Mesothelial cell of epicardium (in vitro differentiated cells): ENCODE measurements around the gene LBHD2. TPM values are rescaled to one million over a fixed set of nuclear protein-coding genes. Genes with fewer than 3 reads are reported as not detected.

Experiments used
- DNase-seq, 2 experiments: peaks; one replicate each; pipeline ENCODE4 v3.0.0; 2021; ENCODE audit warnings: low spot score in 2 of 2; ENCODE audit not compliant: unreplicated experiment in 2 of 2
- H3K27ac Mint-ChIP-seq: 2 replicates; pipeline ENCODE4 v1.8.0; 2021; ENCODE audit warnings: mixed read lengths
- H3K27me3 Mint-ChIP-seq: 2 replicates; pipeline ENCODE4 v1.8.0; 2021; ENCODE audit warnings: low read depth, mixed read lengths
- H3K36me3 Mint-ChIP-seq: 2 replicates; pipeline ENCODE4 v1.8.0; 2021; ENCODE audit warnings: mixed read lengths
- H3K4me1 Mint-ChIP-seq: 2 replicates; pipeline ENCODE4 v1.8.0; 2021; ENCODE audit warnings: mixed read lengths
- H3K4me3 Mint-ChIP-seq: 2 replicates; pipeline ENCODE4 v1.8.0; 2021; ENCODE audit warnings: mild to moderate bottlenecking, moderate library complexity, mixed read lengths
- H3K9me3 Mint-ChIP-seq: 2 replicates; pipeline ENCODE4 v1.8.0; 2021; ENCODE audit warnings: mixed read lengths
- CTCF ChIP-seq: fragments of 200-600 bp; sonication (generic); IDR thresholded peaks from one replicate; pipeline ENCODE4 v1.5.0; 2021; ENCODE audit warnings: antibody characterized with exemption; ENCODE audit not compliant: unreplicated experiment
- total RNA-seq: library from RNA; stranded (reverse); gene quantifications from 3 replicates; pipeline ENCODE4 v1.2.1, GENCODE V29; 2021

LBHD2 gene
- total RNA-seq, 1 donor from 2014 or later: not detected

GRCh38 chr14:103122585-103122946 is 38.6 kb downstream of the LBHD2 start:
- Mint-ChIP-seq H3K27me3 (peaks cover 20% of the 10 kb centered on the region), H3K4me1 (peaks cover 24% of the 10 kb centered on the region), H3K9me3 (no peaks in the 10 kb centered on the region), H3K36me3 (no peaks in the 10 kb centered on the region), H3K27ac (peak overlapping the region; percentile 94), H3K4me3 (peak overlapping the region; percentile 57)
- no peak for TF ChIP-seq CTCF
- DNase-seq: no peak

- no peak for TF ChIP-seq CTCF
- Mint-ChIP-seq H3K4me1 (peaks cover 26% of the 10 kb centered on the region), H3K27ac (peak within 1 kb of the TSS; percentile 94), H3K4me3 (peak within 1 kb of the TSS; percentile 62), H3K36me3 (no peaks in the 10 kb centered on the region), H3K9me3 (no peaks in the 10 kb centered on the region), H3K27me3 (peaks cover 20% of the 10 kb centered on the region)
- no peak for DNase-seq
Observed at GRCh38 chr14:103122947-103123633, 39.1 kb downstream of the LBHD2 start, which contains the start of gene TNFAIP2. TSS of gene TNFAIP2 (plus strand) at chr14:103123461. CDS start at chr14:103126458, 2,997 bp downstream.

DNA sequence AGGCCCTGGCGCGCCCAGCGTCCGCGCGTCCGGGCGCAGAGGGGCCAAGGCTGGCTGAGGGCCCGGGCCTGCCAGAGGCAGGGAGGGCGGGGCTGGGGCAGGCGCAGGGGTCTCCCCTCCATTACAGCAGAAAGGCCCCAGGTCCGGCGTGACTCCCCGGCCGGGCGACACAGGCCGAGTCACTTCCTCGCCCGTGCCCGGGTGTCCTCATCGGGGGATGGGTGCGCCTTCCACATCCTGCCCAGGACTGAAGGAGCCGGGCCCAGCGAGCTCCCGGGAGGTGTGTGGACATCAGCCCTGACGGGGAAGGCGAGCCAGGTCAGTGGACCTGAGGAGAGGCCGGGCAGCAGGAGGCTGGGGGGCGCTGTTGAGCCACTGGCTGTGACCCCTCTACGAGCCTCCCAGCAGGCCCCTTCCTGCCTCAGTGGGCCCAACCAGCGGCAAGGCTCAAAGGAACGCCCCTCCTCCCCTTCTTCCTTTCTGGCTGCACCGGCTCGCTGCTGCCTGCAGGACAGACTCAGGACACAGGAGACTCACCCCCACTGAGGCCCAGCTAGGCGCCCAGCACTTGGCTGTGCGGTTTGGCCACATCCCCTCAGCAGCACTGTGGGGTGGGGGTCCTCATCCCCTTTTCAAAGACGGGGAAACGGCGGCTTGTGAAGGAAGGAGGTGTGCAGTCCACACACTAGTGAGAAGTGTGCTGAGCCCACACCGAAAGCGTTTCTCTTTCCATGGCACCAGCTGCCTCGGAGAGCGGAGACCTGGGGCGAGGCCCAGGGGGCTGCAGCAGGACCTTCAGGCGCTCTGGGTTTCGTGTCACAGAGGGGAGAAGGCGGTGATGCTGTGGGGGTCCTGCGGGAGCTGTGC is 39.9 kb downstream of the LBHD2 start:
- TF ChIP-seq CTCF: peak; percentile 18
- peaks cover 34% of the 10 kb centered on the region for H3K4me1 Mint-ChIP-seq
- peak; percentile 14 to 46 for DNase-seq
- H3K36me3 Mint-ChIP-seq: no peaks in the 10 kb centered on the region
- no peaks in the 10 kb centered on the region for H3K9me3 Mint-ChIP-seq
- peak overlapping the region; percentile 62 for H3K4me3 Mint-ChIP-seq
- no peak overlapping the region for H3K27ac Mint-ChIP-seq
- H3K27me3 Mint-ChIP-seq: peaks cover 20% of the 10 kb centered on the region

DNA sequence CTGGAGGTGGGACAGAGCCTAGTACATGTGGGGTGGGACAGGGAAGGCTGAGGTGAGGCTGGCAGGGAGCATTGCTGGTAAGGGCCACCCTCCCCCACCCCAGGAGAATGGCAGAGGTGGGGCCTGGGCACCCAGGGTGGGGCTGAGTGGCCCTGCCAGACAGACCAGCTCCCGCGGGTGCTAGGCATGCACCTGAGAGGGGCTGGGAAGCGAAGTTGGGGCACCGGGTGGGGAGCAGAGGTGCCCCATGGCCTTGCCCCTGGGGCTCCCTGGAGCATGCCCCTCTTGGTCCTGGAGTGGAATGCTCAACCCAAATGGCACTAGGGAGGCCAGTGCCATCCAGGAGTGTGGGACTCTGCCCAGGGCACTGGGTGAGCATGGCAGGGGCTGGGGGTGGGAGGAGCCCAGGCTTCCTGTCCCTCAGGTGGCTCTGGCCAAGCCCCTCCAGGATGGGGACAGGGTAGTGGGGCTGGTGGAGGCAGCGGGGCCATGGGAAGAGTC is 40.5 kb downstream of the LBHD2 start:
- Mint-ChIP-seq H3K4me3 (peak overlapping the region; percentile 62), H3K27ac (no peak overlapping the region), H3K27me3 (peaks cover 20% of the 10 kb centered on the region), H3K9me3 (no peaks in the 10 kb centered on the region), H3K36me3 (no peaks in the 10 kb centered on the region), H3K4me1 (peaks cover 41% of the 10 kb centered on the region)
- DNase-seq: peak in 1 of 2 experiments; percentile 17
- no peak for TF ChIP-seq CTCF

DNA sequence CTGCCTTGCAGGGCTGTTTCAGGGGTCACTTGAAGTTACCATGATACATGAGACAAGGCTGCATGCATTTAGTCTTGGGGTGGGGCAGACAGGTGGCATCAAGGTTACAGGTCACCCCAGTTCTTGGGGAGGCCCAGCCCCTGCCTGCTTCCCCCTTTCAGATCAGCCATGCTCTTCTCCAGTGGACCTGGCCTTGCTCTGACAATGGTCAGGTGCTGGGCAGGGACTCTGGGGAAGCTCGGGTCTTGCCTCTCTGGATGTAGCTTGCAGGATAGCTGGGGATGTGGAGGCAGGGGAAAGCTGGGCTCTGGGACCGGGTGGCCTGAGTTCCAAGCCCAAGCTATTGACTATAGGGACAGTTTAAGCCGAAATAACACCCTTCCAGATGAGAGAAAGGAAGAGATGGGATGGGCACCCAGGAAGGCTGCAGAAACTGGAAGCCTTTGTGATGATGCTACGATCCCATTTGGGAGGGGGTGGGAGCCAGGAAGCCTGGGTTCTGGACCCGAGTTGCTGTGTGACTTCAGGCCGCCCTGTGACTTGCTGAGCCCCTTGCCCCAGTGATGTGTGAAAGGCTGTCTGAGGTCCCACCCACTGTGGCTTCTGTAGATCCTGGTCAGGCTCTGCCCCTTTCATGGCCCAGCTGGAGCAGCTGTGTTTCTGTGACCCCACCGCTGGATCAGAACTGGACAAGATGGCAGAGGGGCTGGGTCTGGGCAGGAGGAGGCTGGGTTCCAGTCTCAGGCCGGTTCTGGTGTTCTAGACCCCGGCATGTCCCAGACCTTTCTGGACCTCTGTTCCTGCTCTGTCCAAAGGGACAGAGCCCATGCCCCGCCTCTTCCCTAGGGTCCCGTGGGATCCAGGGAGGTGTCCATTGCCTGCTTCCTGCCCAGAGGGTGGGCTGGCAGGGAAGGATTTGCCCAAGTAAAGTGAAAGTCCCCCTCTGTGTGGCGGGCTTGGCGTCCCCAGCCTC is 41.4 kb downstream of the LBHD2 start:
- H3K27me3 Mint-ChIP-seq: peaks cover 18% of the 10 kb centered on the region
- TF ChIP-seq CTCF: no peak
- no peaks in the 10 kb centered on the region for H3K9me3 Mint-ChIP-seq
- peak overlapping the region; percentile 59 for H3K4me3 Mint-ChIP-seq
- no peak overlapping the region for H3K27ac Mint-ChIP-seq
- H3K4me1 Mint-ChIP-seq: peaks cover 49% of the 10 kb centered on the region
- no peaks in the 10 kb centered on the region for H3K36me3 Mint-ChIP-seq
- DNase-seq: no peak
